Germinal center (tissue), 1 donor: ENCODE results near the gene KCTD16.
A peak's percentile ranks its signal among the peaks of the same experiment; 100 is the strongest.

Experiments used
- DNase-seq: peaks from one replicate; pipeline ENCODE4 v3.0.0; 2012; ENCODE audit warnings: mixed read lengths, low spot score

KCTD16 gene

DNA sequence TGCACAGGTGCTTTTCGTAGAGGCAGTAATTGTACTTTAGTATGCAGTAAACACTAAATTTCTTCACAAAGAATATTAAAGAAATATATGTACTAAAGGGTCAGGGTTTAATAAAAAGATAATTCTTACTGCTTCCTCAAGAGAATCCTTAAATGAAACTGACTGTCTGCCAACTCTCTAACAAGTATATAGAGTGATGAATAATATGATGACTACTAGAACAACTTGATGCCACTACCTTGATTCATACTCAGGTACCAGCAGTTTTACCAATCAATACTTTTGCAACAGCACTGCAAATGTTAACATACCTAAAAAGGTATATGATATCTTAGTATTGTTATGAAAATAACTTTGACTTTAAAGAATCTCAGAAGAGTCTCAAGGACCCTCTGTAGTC is 4.0 kb upstream of the KCTD16 start:
- DNase-seq = no peak

GRCh38 chr5:144167998-144168397 is 2.7 kb upstream of the KCTD16 start:
- no peak for DNase-seq

- no peak for DNase-seq
Measured at GRCh38 chr5:144169904-144170275, 783 bp upstream of the KCTD16 start.

DNA sequence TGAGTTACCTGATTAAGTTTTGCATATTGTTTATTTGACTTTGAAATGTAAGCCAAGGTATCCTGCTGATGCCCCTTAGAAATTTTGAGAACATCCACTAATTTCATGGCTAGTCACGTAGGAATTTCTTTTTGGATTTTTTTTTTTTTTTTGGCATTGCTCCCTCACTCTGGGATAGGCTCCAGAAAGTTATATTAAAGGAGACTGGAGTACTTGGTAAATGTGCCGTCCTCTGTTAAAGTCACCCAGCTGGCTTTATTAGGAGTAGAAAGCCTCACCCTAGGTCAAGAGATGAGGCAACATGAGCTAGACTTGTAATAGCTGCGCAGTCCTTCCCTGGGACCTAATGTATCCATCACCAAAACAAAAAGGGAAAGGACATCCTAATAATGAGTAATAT is 3.1 kb downstream of the KCTD16 start:
- DNase-seq = no peak

- DNase-seq = no peak
Measured at GRCh38 chr5:144177548-144177947, 6.9 kb downstream of the KCTD16 start.

GRCh38 chr5:144179226-144179625 is 8.6 kb downstream of the KCTD16 start:
- no peak for DNase-seq

- DNase-seq = no peak
Measured at GRCh38 chr5:144183254-144183889, 12.7 kb downstream of the KCTD16 start.

- DNase-seq = peak; percentile 37
Measured at GRCh38 chr5:144187699-144188294, 17.1 kb downstream of the KCTD16 start.

GRCh38 chr5:144189800-144190429 is 19.2 kb downstream of the KCTD16 start:
- no peak for DNase-seq

DNA sequence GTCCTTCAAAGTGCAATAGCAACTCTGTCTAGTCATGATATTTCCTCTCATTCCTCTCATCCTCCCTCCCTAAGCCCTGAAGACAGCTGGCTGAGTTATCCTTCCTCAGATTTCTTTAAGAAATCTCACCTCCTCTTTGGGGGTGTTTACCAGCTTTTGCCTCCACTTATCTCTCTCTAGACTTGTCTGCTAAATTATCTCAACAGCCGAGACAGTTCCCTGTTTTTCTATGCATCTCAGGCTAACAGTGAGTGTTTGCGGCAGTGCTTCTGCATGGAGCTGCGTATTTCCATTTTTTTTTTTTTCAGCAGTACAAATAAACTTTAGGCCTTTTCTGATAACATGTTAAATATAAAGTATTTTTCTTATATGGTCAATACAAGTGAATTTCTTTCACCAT is 20.9 kb downstream of the KCTD16 start:
- no peak for DNase-seq

DNA sequence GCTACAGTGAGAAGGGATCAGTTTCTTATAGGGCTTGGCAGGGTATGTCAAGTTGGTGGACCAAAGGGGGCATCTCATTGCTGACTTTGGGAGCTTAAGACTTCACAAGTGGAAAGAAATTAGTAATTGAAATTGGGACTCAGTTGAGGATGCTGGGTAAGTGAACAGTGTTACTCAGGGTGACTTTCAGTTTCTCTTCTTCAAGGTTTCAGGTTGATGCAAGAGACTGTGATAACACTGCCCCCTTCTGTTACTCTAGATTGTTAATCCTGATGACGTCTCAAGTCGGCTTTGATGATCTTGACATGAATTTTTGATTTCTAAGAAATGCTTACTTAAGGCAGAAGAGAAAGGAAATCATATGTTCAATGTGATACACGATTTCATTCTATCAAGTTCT is 21.3 kb downstream of the KCTD16 start:
- peak; percentile 69 for DNase-seq

DNA sequence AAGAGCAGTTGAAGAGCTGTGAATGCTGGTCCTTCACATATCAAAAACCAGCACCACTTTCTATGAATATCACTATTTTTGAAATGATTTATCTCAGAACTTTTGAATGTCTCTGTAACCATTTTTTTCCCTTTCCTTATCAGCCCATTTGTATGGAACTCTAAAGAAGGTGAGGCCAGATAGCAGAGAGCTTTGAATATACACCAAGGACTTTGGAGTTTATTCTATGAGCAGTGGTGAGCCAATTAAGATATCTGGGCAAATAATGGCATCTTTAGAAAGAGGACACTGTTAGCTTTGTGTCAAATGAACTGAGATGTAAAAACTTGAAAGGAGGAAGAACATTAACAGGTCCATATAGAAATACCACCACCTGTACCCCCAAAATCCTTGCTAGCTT is 22.0 kb downstream of the KCTD16 start:
- DNase-seq = no peak

GRCh38 chr5:144194144-144194543 is 23.5 kb downstream of the KCTD16 start:
- no peak for DNase-seq

DNA sequence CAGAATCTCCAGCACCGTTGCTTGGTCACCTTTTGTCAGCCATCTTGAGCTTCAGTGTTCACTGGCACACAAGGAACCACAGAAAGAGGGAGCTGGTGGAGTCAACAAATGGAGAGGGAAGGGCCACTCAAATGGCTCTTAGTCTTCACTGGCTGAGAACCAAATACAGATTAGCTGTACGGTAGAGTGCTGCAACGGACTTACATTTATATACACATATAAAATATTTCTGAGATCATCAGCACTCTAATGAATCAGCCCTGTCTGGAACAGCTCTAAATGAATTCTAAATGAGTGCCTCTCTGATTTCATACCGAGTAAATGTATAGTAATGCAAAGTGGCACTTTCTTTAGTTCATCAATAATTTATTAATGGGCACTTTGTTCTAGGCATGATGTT is 24.8 kb downstream of the KCTD16 start:
- no peak for DNase-seq

- DNase-seq = no peak
Measured at GRCh38 chr5:144196612-144197011, 25.9 kb downstream of the KCTD16 start.

DNA sequence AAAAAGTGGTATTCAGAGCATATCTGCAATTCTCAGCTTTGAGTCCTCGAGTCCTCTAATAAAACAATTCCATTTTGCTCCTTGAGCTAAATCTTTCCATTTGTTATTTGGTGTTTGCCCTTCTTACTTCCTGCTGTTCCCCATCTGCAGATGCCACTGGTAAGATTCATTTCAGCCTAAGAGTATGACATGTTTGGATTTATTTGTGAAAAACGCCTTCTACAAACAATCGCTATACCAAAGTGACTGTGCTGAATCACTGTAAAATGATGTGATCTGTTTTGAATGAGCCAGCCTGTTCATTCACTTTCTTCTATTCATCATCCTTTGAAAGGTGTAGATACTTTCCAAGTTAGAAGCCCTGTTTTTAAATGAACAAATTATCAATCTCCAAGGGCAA is 27.7 kb downstream of the KCTD16 start:
- DNase-seq = no peak

DNA sequence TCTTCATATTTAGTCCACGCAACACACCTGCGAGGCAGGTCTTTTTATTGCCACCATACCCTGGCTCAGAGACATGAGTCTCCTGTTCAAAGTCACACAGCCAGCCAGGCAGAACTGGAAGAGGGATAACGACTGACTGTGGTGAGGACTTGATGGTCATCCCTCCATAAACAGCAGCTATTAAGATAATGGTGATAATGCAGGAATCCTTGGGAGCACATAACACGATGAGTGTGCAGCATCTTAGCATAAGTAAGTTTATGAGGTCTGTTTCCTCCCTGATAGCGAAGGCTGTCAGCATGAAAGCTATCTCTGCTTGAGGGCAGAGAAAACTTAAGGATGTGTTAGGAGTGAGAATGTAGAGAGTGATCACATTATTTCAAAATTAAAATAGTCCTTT is 30.9 kb downstream of the KCTD16 start:
- no peak for DNase-seq

DNA sequence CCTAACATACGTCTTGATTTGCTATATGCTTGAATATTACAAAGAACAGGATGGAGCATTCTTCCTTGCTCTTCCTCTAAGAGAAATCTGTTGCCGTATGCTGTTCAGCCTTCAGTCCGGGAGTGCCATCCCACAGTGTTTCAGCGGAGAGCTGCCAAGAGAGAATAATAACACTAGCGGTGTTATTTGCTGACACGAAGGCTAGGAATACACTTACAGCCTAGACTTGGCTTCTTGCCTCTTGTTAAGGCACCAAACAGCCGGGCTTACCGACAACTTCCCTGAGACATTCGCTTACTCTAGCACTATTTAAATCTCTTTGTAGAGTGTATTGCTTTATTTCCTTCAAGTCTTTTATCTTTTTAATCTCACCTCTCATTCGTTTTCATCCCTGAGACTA is 31.4 kb downstream of the KCTD16 start:
- DNase-seq = no peak

DNA sequence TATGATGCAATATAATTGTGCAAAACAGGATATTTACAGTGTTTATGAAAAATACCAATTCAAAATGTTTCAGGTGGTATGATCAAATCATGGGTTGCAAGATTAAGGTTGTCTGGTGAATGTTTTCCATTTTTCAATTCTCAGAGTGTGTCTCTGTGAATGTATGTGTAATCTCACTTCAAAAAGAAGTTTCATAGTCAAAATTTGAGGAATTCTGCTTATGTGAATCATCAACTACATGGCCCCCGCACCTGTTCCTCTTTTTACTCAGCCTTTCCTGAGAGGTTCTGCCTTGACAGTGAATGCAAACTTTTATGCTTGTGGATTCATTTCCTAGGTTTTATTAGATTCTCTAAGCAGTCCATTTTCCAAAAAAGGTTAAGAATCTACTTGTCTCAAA is 32.1 kb downstream of the KCTD16 start:
- no peak for DNase-seq

DNA sequence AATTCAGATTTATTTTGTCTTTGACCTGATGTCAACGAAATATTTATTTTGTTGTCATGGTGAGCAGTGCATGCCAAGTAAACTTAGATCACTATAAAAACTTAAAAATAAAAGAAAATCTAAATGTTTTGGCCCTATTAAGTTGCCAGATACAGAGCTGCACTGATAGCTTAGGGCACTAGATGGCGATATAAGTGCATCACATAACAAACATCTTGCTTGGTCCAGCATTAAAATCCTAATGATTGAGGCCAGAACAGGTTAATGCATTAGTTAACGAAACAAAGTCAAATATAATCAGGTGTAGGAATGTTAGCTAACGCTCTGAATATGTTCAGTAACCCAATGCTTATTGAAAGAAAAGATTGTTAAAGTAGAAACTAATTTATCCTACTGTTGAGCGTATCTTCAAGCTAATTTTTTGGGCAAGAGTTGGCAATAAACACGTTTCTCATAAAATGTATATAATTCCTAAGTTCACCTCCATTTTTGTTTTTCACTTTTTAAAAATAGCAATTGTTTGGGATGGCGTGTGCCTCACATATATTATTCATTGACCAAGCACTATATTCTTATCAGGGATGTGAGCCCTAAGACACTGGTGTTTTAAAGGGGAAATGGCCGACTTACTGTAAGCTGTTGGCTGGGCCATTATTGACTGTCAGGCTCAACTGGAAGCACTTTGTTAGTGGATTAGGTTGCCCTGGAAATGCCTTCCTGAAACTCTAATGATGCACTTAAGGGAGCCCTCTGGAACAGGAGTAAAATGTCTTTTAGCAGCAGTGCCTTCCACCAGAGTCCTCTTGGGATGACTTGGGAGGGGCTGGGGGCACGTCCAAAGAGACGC is 33.3 kb downstream of the KCTD16 start:
- DNase-seq = peak; percentile 32

DNA sequence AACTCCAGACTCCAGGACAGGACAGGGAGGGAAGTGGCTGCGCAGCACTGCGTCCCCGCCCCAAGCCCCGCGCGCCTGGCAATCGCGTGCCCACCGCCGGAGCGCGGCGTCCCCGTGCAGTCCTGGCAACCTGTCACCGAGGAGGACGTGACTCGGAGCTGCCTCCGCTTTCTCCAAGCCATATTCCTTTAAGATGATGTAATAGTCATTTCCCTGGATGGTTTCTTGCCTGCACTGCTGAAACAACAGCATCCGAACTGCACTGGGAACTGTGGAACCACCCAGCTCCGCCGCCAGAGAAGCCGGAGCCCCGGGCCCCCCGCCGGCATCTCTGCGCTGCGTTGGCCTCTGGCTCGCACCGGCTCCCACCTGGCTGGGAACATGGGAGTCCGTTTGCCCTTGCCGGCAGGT is 34.5 kb downstream of the KCTD16 start:
- DNase-seq = no peak

DNA sequence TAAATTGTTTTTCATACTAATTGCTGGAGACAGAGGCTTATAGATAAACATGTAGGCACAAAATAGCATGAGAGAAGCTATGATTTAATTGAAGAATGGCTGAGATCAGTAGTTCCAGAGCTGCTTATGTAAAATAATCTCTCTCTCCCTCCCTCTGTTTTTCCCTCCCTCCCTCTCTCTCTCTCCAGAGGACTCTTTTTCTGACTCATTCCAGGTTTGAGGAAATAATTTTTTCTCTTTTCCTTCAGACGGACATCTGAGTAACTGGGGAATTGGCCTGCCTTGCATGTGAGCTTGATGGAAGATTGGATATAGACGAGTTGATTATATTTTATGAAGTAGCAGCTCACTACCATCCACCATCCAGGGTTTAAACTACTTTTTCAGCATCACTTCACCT is 35.5 kb downstream of the KCTD16 start:
- DNase-seq = no peak

- DNase-seq = no peak
Measured at GRCh38 chr5:144207875-144208444, 37.3 kb downstream of the KCTD16 start.
